ENCODE data around the gene CLRN3.

The CLRN3 gene

DNA sequence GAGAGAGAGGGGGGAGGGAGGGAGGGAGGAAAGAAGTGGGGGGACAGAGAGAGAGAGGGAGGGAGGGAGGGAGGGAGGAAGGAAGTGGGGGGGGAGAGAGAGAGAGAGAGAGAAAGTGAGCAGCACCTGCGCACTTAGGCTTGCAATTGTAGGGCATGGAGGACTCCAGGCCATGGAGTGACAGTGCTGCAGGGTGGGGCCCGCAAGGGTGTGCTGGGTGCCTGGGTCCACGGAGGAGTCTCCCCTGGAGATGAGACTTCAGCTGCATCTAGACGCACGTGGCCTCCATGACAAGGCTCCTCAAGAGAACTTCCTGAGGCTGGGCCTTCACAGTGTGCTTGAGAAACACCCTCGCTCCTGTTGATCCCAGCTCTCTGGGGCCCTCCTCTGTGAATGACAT, 44.5 kb downstream of the CLRN3 start:
- DNase-seq (ENCODE audit: low read depth) = no peak

DNA sequence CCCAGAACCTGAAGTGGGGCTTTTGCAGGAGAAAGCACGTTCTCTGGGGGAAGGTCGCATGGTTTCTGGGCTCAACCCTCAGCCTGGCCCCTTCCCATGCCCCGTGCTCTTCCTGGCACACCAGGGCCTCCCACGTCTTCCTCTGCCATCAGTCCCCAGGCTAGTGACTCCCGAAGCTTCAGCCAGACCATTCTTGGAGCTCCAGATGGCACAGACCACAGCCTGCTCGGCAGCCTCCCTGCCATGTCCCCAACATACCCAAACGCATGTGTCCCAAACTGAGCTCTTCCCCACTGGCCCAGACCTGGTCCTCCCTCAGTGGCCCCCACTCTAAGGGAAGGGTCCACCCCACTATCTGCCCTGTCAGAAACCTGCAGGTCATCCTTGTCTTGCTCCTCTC, 47.0 kb downstream of the CLRN3 start:
- no peak for DNase-seq (ENCODE audit: low read depth)

DNA sequence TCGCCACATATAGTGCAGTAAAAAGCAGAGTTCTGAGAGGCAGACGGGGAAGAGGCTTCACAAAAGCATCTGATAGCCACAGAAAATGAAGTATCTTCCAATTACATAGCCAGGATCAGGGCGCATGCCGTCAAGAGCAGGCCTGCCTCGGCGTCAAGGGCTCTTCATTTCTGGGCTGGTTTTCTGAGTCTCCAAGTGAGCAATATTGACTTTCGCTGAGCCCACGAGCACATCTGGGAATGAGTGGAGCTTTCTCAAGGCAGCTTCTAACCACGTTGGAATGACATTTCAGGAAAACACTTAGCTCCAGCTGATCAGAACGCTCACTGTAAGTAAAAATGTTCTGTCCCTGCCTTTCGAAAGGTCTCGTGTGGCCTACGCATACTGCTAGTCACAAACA, 51.9 kb downstream of the CLRN3 start:
- DNase-seq (ENCODE audit: low read depth) = no peak

DNA sequence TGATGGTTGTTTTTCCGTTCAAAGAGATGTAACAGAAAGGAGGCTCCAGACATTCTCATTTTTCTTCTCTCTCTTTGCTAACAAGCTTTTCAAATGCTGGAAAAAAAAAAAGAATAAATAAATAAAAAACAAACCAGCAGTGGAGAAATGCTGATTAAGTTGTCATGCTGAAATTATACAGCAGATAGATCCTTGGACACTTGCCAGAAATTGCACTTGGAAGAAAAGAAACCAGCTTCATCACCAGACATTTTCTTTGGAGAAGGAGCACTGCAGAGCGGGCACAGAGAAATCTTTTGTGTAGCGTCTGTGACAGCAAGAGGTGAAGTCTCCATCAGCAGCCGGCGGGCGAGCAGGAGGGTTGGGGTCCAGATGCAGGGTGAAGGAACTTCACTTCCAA, 55.8 kb downstream of the CLRN3 start:
- DNase-seq (ENCODE audit: low read depth) = no peak

DNA sequence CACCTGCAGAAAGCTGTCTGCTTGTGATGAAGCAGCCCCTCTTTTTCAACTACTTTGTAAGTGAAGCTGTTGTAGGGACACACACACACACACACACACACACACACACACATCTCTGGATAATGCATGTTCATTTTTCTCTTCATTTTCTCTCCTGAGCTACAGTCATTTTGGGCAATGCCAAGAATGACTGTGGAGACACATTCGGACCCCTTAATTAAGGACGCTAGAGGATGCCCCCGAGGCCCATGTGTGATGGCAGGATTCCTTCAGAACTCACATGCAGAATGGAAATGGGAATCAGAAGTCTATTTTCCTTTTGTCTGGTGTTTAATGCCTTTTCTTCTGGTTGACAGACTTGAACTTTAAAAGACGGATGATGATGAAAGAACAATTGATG, 56.6 kb downstream of the CLRN3 start:
- no peak for DNase-seq (ENCODE audit: low read depth)

DNA sequence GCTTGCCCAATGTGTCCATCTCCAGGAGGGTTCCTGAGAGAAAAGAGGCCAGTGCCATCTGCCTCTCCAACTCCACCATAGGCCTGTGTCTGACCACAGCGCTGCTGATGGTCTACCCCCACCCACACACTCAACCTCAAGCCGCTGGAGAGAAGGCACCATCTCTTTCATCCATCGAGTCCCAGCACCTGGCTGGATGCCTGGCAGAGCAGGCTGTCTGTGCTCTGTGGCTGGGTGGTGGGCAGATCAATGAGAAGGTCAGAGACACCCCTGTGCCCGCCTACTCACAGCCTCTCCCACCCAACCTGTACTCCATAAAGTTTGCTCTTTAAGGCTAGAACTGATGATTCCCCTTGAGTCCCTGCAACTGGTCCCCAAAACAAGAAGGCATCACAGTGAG, 58.0 kb downstream of the CLRN3 start:
- DNase-seq (ENCODE audit: low read depth) = no peak

DNA sequence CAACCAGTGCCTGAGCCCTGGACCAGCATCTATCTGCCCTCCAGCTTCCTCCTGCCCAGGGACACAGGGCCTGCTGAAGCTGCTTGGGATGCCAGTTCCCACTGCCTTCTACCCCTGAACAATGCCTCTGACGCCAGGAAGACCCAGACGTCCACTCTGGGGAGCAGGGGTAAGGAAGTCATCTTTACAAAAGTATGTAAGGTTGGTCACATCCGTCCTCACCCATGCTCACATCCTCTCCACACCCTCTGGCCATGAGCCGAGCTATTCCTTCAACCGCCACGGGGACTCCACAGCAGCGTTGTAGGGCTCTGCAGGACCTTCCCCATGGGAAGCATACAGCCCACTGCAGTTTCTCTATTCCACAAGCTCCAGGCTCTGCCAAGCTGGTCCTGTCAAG, 58.5 kb downstream of the CLRN3 start:
- DNase-seq (ENCODE audit: low read depth) = no peak

DNA sequence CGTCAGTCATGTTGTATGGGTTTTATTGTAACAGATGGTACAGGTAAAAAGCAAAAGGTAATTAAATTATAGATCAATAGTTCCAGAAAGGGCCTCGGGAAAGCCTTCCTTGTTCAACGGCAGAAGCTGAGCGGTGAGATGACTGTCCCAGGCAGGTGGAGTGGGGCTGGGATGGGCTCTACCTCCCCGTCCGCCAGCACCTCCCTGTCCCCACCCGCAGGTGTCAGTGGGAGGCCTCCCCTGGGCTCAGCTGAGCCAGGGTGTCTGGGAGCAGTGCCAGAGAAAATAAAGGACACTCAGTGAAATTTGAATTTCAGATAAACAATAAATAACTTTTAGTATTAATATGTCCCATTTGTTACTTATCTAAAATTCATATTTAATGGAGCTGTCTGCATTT, 58.9 kb downstream of the CLRN3 start:
- no peak for DNase-seq (ENCODE audit: low read depth)

DNA sequence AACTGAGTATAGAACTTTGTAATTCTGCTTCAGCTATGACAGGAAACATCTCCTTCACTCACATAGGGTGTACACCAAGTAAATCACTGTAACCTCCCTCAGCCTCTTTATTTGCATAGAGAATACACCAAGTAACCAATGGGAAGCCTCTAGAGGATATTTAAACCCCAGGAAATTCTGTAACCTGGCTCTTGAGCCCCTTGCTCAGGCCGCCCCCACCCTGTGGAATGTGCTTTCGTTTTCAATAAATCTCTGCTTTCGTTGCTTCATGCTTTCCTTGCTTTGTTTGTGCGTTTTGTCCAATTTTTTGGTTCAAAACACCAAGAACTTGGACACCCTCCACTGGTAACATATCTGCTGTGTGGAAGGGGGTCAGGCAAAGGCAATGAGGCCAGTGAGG, 60.2 kb downstream of the CLRN3 start:
- no peak for DNase-seq (ENCODE audit: low read depth)

DNA sequence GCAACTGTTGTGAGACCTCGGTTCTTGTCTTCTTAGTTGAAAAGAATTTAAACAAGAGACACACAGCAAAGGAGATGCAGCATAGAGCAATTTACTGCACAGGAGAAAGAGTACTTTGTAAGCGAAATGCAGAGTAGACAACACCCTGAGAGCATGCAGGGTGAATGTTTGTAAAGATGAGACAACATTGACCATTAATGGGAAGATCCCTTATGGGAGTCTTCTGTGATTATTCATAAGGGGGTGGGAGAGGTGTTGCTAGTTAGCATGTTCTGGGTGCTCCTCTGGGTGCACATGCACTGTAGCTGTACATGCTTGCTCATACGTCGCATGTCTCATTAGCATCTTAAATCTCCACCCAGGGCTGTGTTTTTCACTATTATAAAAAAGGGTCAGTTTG, 62.3 kb downstream of the CLRN3 start:
- no peak for DNase-seq (ENCODE audit: low read depth)
